ENCODE measurements around the gene NXNL2. TPM values are rescaled to one million over a fixed set of nuclear protein-coding genes. Genes with fewer than 3 reads are reported as not detected.

The NXNL2 gene
- total RNA-seq, 1 experiment from 2014 or later, result 1.4 TPM

DNA sequence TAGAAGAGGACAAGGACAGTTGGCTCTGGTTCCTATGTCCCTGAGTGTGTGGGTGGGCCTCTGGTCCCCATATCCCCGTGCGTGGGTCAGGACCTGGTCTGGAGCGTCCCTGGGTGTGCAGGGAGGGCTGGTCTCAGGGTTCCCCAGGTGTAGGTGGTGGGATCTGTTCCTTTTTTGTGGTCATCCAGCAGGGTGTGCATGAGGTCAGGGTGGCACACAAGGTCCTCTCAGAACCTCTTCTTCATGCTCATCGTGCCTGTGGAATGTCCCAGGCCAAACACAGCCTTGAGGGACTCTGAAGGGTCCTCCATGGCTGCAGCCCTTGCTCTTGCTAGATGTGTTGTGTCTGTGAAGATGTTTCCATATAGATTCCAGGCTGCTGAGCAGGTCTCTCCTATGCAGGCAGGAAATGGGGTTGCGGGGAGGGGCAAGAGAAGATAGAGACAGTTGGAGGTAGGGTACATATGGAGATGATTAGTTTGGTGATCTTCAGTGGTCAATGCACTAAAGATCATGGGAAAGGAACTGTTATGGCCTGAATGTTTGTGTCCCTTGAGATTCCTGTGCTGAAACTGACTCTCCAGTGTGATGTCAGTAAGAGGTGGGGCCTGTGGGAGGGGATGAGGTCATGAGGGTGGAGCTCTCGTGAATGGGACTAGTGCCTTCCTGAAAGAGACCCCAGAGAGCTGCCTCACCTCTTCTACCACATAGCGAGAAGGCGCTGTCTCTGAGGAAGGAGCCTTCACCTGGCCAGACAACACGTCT lies 53.1 kb downstream of the NXNL2 start:
- Histone ChIP-seq H3K4me1 (ENCODE audit: control insufficient read depth, insufficient read depth, low read length) (no peaks in the 10 kb centered on the region), H3K27me3 (ENCODE audit: control insufficient read depth, insufficient read depth, low read length) (no peaks in the 10 kb centered on the region), H3K4me3 (ENCODE audit: low read depth in 2 of 2, low read length in 2 of 2) (no peak overlapping the region), H3K36me3 (ENCODE audit: control insufficient read depth, insufficient read depth, low read length) (no peaks in the 10 kb centered on the region), H3K9me3 (ENCODE audit: control insufficient read depth, insufficient read depth, low read depth, low read length) (no peaks in the 10 kb centered on the region), H3K27ac (ENCODE audit: low read length) (no peak overlapping the region)
- POLR2A ChIA-PET, result no interaction called here
- ATAC-seq (no peak), DNase-seq (ENCODE audit: low read depth, low spot score) (no peak)
- CTCF ChIA-PET, result no interaction called here
- intact Hi-C loops (cut with micrococcal nuclease; ENCODE audit: unreplicated experiment), result no loop called here
- no TSS peak for BruUV-seq (replicated peaks)
- TF ChIP-seq REST (IDR thresholded peaks at IDR 0.05; ENCODE audit: insufficient read depth in 1 of 2, low read depth in 2 of 2, low read length in 1 of 2) (no peak), TCF7L2 (IDR thresholded peaks at IDR 0.05; ENCODE audit: low read depth, low read length) (no peak), SIN3A (IDR thresholded peaks at IDR 0.05; ENCODE audit: borderline replicate concordance, insufficient read depth, low read depth, low read length) (no peak)
- in situ Hi-C loops (cut with HindIII; ENCODE audit: low pct_unique_long_range_greater_than_20kb, low sequenced_read_pairs), result no loop called here

DNA sequence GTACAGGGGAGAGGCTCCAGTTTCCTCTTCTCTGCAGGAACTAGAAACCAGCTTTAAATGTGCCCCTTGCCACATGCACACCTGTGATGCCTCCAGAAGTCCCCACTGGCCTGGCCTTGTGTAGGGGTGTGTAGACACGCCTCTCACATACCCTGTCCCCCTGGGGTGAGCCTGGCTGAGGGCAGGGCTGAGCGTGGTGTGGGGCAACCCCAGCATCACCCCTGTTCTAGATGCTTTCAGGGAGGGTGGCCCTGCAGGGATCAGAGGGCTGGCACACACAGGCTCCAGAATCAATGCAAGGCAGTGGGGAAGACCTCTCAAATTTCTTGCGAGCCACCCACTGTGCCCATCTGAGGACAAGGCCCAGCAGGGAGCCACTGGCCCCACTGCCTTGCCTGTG lies 54.7 kb downstream of the NXNL2 start:
- in situ Hi-C loops (cut with HindIII; ENCODE audit: low pct_unique_long_range_greater_than_20kb, low sequenced_read_pairs), result no loop called here
- POLR2A ChIA-PET, result no interaction called here
- Histone ChIP-seq H3K9me3 (ENCODE audit: control insufficient read depth, insufficient read depth, low read depth, low read length) (no peaks in the 10 kb centered on the region), H3K4me3 (ENCODE audit: low read depth in 2 of 2, low read length in 2 of 2) (no peak overlapping the region), H3K36me3 (ENCODE audit: control insufficient read depth, insufficient read depth, low read length) (no peaks in the 10 kb centered on the region), H3K27me3 (ENCODE audit: control insufficient read depth, insufficient read depth, low read length) (no peaks in the 10 kb centered on the region), H3K27ac (ENCODE audit: low read length) (no peak overlapping the region), H3K4me1 (ENCODE audit: control insufficient read depth, insufficient read depth, low read length) (no peaks in the 10 kb centered on the region)
- BruUV-seq (replicated peaks), result no TSS peak
- DNase-seq (ENCODE audit: low read depth, low spot score) (no peak), ATAC-seq (no peak)
- TF ChIP-seq SIN3A (IDR thresholded peaks at IDR 0.05; ENCODE audit: borderline replicate concordance, insufficient read depth, low read depth, low read length) (no peak), REST (IDR thresholded peaks at IDR 0.05; ENCODE audit: insufficient read depth in 1 of 2, low read depth in 2 of 2, low read length in 1 of 2) (no peak), POLR2AphosphoS5 (IDR thresholded peaks at IDR 0.05; ENCODE audit: low read depth, low read length) (no peak), TCF7L2 (IDR thresholded peaks at IDR 0.05; ENCODE audit: low read depth, low read length) (no peak)
- TF ChIP-seq, protein P1, sequence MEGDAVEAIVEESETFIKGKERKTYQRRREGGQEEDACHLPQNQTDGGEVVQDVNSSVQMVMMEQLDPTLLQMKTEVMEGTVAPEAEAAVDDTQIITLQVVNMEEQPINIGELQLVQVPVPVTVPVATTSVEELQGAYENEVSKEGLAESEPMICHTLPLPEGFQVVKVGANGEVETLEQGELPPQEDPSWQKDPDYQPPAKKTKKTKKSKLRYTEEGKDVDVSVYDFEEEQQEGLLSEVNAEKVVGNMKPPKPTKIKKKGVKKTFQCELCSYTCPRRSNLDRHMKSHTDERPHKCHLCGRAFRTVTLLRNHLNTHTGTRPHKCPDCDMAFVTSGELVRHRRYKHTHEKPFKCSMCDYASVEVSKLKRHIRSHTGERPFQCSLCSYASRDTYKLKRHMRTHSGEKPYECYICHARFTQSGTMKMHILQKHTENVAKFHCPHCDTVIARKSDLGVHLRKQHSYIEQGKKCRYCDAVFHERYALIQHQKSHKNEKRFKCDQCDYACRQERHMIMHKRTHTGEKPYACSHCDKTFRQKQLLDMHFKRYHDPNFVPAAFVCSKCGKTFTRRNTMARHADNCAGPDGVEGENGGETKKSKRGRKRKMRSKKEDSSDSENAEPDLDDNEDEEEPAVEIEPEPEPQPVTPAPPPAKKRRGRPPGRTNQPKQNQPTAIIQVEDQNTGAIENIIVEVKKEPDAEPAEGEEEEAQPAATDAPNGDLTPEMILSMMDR (IDR thresholded peaks at IDR 0.05), result no peak
- CTCF ChIA-PET, result no interaction called here
- intact Hi-C loops (cut with micrococcal nuclease; ENCODE audit: unreplicated experiment), result loop anchor here (10.0 kb wide), 1 partner anchor 145 kb away; no protein-coding TSS in a partner anchor
